T-helper 1 cell (primary cell): ENCODE data around the gene HADHA.
A peak's percentile ranks its signal among the peaks of the same experiment; 100 is the strongest.

Source experiments
- DNase-seq, 5 donors: peaks; one replicate each; pipeline ENCODE4 v3.0.0-alpha.2; 2012 to 2020

The HADHA gene

GRCh38 chr2:26191316-26192159, 52.9 kb downstream of the HADHA start:
- DNase-seq: no peak

DNA sequence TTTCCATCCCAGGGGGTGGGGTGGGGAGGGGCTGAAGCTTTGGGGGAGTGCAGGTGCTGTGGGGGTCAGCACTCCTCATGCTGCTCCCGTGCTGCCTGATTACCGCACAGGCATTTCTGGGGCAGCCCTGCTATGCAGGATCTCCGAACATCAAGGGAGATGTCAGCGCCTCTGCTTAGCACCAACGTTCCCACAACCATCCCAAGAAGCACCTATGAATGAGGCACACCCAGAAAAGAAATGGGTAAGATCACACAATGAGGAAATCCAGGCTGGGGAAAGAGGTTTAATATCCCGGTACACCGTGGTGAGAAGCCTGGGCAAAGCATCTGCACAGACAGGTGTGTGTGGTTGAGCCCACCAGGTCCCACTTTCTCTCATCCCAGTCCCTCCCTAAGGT, 54.1 kb downstream of the HADHA start:
- no peak for DNase-seq

DNA sequence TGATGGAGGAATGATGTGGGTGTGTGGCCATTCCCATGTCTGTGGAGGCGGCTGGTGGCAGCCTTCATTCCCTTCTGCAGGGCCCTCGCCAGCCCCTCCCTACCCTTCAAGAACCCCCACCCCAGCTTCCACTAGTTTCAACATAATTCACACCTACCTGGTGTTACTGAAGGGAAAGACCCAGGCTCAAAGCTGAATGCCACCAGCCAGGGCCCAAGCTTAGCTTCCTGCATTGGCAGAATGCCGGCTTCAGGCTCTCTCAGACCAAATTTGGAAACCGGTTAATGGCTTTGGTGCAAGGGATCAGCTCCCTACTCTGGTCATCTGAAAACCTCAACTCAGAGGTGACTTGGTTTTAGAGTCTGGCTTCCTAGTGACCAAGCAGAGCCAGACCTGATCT, 54.7 kb downstream of the HADHA start:
- DNase-seq: no peak

GRCh38 chr2:26189123-26189522, 55.3 kb downstream of the HADHA start:
- no peak for DNase-seq

DNA sequence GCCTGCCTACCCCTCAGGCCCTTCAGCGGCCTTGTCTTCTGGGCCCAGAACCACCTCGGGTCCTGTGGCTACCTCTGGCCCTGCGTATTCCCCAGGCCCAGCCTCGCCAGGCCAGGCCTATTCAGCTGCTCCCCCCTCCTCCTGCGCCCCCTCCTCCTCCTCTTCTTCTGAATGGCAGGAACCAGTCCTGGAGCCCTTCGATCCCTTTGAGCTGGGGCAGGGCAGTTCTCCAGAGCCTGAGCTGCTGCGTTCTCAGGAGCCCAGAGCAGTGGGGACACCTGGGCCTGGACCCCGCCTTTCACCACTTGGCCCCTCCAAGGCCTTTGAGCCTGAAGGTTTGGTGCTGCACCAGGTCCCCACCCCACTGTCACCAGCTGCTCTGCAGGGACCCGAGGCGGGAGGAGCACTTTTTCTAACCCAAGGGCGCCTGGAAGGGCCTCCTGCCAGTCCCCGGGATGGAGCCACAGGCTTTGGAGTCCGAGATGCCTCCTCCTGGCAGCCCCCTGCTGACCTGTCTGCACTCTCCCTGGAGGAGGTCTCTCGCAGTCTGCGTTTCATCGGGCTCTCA, 56.8 kb downstream of the HADHA start:
- no peak for DNase-seq

GRCh38 chr2:26187114-26187513, 57.3 kb downstream of the HADHA start:
- DNase-seq: no peak

DNA sequence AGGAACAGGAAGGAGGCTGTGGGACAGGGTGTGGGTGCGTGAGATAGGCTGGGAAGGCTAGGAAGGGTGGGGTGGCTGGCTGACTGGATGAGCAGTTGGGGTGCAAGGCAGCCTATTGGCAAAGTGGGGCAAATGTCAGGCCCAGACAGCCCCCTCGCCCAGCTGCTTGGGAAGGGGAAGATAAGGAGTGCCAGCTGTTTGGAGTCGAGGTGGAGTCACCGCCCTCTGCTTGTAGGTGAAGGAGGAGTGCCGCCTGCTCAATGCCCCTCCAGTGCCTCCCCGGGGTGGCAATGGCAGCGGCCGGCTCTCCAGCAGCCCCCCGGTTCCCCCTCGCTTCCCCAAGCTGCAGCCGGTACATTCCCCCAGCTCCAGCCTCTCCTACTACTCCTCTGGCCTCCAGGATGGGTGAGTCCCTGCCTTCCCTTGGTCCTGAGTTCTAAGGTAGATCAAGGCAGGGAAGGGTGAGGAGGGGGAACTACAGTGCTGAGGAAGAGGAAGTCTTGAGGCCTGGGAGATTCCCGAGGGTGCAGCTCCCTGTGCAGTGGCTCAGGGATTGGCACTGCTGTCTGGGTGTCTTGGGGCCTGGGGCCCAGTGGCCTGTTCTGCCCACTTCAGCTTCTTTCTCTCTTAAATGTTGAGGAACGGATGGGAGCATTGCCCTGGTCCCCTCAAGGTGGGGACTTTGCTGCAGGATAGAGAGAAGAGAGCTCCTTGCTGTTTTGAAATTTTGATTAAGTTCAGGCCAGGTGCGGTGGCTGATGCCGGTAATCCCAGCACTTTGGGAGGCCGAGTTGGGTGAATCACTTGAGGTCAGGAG, 58.3 kb downstream of the HADHA start:
- DNase-seq: no peak

DNA sequence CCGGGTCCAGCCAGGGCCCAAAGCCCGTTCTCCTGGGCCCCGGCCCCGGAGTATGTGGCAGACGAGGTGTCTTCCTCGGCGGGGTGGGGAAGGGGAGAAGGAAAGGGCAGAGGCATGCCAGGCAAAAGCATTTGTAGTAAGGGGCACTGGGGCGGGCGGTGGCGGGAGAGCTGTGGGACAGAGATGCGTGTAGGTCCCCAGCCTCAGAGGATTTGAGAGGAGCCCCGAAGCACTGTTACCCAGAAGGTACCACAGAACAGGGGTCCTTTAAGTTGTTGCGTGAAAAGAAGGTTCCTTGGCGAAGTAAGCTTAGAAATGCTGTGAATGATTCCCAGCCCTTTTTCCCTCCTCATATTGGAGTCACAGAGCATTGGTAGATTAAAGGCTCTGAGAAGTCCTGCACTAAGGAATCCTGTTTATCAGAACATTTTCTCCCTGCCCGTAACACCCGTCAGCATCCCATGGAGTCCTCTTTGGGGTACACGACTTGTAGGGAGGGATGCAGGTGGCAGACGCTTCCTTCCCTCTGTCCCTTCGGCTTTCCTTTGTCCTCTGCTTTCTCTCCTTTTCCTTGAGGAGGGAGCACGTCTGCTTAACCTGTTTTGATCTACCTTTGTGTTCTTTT, 59.0 kb downstream of the HADHA start:
- no peak for DNase-seq

DNA sequence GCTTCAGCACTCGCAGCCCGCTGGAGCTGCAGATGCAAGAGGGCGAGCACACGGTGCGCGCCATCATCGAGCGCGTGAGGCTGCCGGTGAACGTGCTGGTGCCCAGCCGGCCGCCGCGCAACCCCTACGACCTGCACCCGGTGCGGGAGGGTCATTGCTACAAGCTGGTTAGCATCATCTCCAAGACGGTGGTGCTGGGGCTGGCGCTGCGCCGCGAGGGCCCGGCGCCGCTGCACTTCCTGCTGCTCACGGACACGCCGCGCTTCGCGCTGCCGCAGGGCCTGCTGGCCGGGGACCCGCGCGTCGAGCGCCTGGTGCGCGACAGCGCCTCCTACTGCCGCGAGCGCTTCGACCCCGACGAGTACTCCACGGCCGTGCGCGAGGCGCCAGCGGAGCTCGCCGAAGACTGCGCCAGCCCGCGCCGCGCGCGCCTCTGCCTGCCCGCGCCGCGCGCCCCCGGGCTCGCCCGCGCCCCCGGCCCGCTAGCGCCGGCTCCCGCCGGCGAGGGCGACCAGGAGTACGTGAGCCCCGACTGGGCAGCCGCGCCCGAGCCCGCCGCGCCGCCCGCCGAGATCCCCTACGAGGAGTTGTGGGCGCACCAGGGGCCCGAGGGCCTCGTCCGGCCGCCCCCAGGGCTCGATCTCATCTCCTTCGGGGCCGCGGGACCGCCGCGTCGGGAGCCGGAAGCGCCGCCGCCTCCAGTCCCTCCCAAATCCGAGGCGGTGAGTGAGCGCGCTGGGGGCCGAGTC, 59.7 kb downstream of the HADHA start:
- peak; percentile 71 to 90 (median 76) for DNase-seq

GRCh38 chr2:26184121-26184520, 60.3 kb downstream of the HADHA start:
- no peak for DNase-seq

GRCh38 chr2:26182887-26183630, 61.4 kb downstream of the HADHA start:
- no peak for DNase-seq

DNA sequence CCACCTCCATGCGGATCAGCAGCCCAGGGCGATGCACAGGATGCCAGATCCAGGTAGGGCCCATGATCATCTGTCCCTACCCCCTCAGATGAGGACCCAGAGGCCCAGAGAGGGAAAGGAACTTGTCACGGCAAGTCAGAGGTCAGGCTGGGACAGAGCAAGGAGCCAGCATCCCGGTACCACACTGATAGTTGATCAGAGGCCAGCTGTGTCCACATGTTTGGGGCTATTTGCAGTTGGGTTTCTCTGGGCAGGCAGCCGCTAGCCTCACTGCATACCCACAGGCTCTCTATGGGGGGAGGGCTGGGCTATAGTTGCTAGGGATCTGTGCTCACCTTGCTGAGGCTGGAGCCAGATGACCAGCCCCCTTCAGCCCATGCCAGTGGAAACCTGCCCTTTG, 62.0 kb downstream of the HADHA start:
- no peak for DNase-seq

DNA sequence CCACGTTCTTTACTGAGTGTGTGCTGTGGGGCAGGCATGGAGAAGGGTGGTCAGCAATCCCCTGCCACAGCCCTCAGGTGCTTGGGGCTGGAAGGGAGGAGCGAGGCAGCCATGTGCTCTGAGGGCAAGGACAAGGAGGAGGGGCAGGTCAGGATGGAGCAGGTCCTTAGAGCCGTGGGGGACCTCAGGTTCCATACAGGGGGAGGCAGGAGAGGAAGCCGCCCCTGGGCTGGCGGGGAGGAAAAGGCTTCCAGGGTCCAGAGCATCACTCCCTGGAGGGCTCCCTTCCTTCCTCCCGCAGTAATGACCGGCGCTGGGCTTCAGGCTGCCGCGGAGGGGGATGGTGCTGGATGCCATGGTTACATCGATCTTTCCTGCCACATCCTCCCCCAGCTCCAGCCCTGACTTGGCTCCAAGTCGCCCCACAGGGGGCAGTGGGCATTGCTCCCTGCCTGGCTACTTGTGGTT, 65.0 kb downstream of the HADHA start:
- no peak for DNase-seq

DNA sequence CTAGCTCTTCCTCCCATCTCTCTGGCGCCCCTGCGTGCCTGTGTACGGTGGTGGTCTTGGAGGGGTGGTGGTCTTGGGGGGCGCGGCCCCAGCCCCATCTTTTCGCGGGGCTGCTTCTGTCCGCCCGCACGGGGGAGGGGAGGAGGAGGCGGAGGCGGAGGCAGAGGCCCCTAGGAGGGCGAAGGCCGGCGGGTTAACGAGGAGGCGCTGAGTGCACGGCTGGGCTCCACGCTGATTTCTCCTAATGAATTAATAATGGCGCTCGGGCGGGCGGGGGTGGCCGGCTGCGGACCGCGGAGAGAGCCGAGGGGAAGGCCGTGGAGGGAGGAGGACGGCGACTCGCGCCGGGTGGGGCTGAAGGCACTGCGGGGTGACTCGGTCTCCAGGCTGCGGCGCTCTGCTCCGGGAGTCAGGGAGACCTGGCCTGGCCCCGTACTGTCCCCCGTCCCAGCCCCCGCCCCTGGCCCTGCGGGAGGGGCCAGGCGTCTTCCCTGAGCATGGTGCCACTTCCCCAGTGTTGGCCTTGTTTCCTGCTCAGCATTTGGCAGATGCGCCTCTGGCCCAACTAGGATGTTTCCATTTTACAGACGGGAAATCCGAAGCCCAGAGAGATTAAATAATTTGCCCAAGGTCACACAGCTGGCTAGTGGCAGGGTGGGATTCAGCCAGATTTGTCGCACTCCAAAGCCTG, 65.5 kb downstream of the HADHA start:
- DNase-seq: no peak

GRCh38 chr2:26178246-26178645, 66.2 kb downstream of the HADHA start:
- no peak for DNase-seq

DNA sequence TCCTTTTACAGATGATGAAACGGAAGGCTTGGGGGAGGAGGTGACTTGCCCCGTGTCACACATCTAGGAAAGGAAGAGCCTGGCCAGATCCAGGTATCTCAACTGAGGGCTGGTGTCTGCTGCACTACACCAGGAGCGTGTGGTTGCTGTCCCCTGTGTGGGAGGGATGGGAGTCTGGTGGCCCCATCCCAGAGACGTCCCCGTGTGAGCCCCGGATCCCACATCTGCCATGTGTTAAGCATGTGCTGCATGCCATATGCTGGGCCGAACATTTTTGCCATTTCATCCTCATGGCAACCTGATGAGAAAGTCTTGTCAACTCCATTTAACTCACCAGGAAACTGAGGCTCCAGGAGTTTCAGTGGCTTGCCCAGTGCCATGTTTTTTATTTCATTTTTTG, 67.3 kb downstream of the HADHA start:
- DNase-seq: no peak

GRCh38 chr2:26176279-26176615, 68.2 kb downstream of the HADHA start:
- no peak for DNase-seq

- no peak for DNase-seq
Measured at GRCh38 chr2:26175466-26176278, 68.8 kb downstream of the HADHA start.

DNA sequence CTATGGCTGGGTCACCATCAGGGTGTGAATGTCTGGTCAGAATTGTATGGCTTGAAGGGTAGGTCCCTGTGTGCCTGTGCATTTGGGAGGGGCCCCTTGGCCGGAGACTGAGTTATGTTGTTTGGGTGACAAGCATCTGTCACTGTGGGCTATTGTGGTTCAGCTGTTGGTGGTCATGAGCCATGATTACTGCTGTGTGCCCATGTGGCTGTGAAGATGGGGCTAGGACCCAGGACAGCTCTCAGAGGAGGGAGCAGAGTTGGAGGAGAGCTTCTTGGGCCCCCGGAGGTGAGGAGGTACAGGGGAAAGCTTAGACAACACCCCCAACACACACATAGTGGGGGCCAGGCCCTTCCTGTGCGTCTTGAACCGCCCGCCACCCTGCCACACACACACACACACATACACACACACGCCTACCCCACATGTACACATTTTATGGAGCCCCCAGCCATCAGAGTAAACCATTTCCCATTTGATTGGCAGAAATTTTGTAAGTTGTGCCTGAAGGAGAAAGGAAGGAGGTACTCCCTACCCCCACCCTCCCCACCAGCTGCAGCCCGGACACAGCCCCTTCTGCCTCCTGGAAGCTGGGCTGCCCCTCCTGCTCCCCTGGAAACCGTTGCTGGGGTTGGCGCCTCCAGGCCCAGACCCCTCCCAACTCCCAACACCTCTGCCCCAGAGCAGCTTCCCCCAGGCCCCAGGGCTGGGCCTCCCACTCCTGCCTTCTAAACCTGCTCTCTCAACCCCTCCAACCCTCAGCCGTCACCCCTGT, 69.6 kb downstream of the HADHA start:
- no peak for DNase-seq
